NT2/D1 (cell line): ENCODE data around the gene TMEM209.
"Not testable (repeated sequence)": the region's sequence is repeated elsewhere in the genome, so short reads cannot be mapped to it uniquely, and the experiment has no call there.

Source experiments
- DNase-seq: peaks from one replicate; pipeline ENCODE4 v3.0.0-alpha.2; 2011; ENCODE audit warnings: low read depth, low spot score
- H3K27me3 ChIP-seq: 2 replicates; pipeline ENCODE4 v1.6.0; 2011; ENCODE audit warnings: mild to moderate bottlenecking; ENCODE audit not compliant: insufficient read length, insufficient read depth
- H3K36me3 ChIP-seq: 2 replicates; pipeline ENCODE4 v1.6.1; 2011; ENCODE audit warnings: mild to moderate bottlenecking, low read length, mixed read lengths; ENCODE audit not compliant: insufficient read depth, insufficient read length
- H3K4me1 ChIP-seq: 2 replicates; pipeline ENCODE4 v1.5.1; 2011; ENCODE audit not compliant: insufficient read depth, insufficient read length
- H3K4me3 ChIP-seq: 2 replicates; pipeline ENCODE4 v1.5.1; 2011; ENCODE audit warnings: low read depth; ENCODE audit not compliant: insufficient read length
- H3K9ac ChIP-seq: 2 replicates; pipeline ENCODE4 v1.6.0; 2011; ENCODE audit warnings: low read depth; ENCODE audit not compliant: insufficient read length
- H3K9me3 ChIP-seq: 2 replicates; pipeline ENCODE4 v1.5.1; 2011; ENCODE audit warnings: mild to moderate bottlenecking, low read length; ENCODE audit not compliant: insufficient read depth
- SUZ12 ChIP-seq: IDR thresholded peaks from 2 replicates; pipeline ENCODE4 v1.6.1; 2011; ENCODE audit not compliant: insufficient read length, insufficient read depth; ENCODE audit errors: extremely low read depth
- YY1 ChIP-seq: IDR thresholded peaks from 2 replicates; pipeline ENCODE4 v1.6.1; 2011; ENCODE audit not compliant: insufficient read length, insufficient read depth
- ZNF274 ChIP-seq: IDR thresholded peaks from 2 replicates; pipeline ENCODE4 v1.6.1; 2011; ENCODE audit warnings: mild to moderate bottlenecking, low read depth, low read length

TMEM209 gene

GRCh38 chr7:130226333-130226732 lies 21.1 kb upstream of the TMEM209 start:
- no peaks in the 10 kb centered on the region for H3K4me1 ChIP-seq
- no peaks in the 10 kb centered on the region for H3K27me3 ChIP-seq
- no peaks in the 10 kb centered on the region for H3K9me3 ChIP-seq
- H3K36me3 ChIP-seq: no peaks in the 10 kb centered on the region
- no peak for DNase-seq
- H3K9ac ChIP-seq: no peak overlapping the region
- no peak overlapping the region for H3K4me3 ChIP-seq
- TF ChIP-seq ZNF274: no peak
- TF ChIP-seq SUZ12: no peak
- no peak for TF ChIP-seq YY1

DNA sequence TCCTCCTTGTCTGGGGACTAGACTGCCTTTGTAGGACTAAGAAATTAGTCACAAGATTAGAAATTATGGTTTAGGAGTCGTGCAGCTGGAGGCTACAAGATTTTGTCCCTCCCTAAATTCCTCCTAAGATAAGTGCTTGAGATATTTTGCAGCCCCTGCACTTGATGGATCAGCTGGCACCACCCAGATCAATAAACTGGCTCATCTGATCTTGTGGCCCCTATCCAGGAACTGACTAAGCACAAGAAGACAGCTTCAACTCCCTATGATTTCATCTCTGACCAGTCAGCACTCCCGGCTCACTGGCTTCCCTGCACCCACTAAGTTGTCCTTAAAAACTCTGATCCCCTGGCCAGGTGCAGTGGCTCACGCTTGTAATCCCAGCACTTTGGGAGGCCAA lies 19.7 kb upstream of the TMEM209 start:
- H3K4me3 ChIP-seq, H3K4me1 ChIP-seq, H3K27me3 ChIP-seq, H3K9ac ChIP-seq, H3K9me3 ChIP-seq, H3K36me3 ChIP-seq, DNase-seq: not testable (repeated sequence)

DNA sequence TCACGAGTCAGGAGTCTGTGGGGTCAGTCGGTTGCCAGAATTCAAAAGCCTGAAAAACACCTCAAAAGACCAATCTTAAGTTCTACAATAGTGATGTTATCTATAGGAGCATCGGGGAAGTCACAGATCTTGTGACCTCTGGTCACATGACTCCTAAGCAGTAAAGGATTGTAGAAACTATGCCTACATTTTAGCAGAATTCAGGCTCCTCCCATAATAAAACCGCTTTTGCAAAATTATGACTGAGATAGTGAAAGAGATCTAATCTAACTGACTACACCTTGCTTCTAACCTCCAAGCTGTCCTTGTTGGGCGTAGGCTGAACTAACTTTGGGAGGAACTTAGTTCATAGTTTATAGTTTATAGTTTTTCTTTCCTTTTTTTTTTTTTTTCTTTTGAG lies 19.0 kb upstream of the TMEM209 start:
- H3K9ac ChIP-seq: no peak overlapping the region
- H3K27me3 ChIP-seq: no peaks in the 10 kb centered on the region
- H3K36me3 ChIP-seq: no peaks in the 10 kb centered on the region
- no peaks in the 10 kb centered on the region for H3K9me3 ChIP-seq
- TF ChIP-seq YY1: no peak
- no peak for TF ChIP-seq SUZ12
- TF ChIP-seq ZNF274: no peak
- H3K4me3 ChIP-seq: no peak overlapping the region
- no peaks in the 10 kb centered on the region for H3K4me1 ChIP-seq
- no peak for DNase-seq

DNA sequence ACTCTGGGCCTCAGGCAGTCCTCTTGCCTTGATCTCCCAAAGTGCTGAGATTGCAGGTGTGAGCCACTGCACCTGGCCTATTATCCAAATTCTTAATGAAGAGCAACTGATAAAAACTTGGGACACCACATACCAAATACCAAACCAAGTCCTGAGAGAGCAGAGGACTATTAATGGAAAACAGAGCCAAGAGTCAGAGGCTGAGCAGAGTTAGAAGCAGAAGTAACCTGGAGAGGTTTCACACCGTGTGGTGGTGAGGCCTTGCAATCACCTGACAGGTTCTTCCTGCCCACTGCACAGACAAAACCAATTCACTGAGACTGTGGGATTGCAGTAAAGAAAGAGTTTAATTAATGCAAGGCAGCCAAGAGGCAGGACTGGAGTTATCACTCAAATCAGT lies 18.4 kb upstream of the TMEM209 start:
- TF ChIP-seq YY1 (no peak), SUZ12 (no peak), ZNF274 (no peak)
- Histone ChIP-seq H3K4me1 (no peaks in the 10 kb centered on the region), H3K4me3 (no peak overlapping the region), H3K9me3 (no peaks in the 10 kb centered on the region), H3K27me3 (no peaks in the 10 kb centered on the region), H3K36me3 (no peaks in the 10 kb centered on the region), H3K9ac (no peak overlapping the region)
- DNase-seq: no peak

GRCh38 chr7:130221746-130222145 lies 16.5 kb upstream of the TMEM209 start:
- no peaks in the 10 kb centered on the region for H3K27me3 ChIP-seq
- H3K36me3 ChIP-seq: no peaks in the 10 kb centered on the region
- no peak for DNase-seq
- H3K9me3 ChIP-seq: no peaks in the 10 kb centered on the region
- no peaks in the 10 kb centered on the region for H3K4me1 ChIP-seq
- no peak overlapping the region for H3K9ac ChIP-seq
- no peak for TF ChIP-seq SUZ12
- TF ChIP-seq YY1: no peak
- TF ChIP-seq ZNF274: no peak
- H3K4me3 ChIP-seq: no peak overlapping the region

- TF ChIP-seq YY1: no peak
- no peak for TF ChIP-seq SUZ12
- TF ChIP-seq ZNF274: no peak
- H3K27me3 ChIP-seq: no peaks in the 10 kb centered on the region
- H3K4me1 ChIP-seq: no peaks in the 10 kb centered on the region
- H3K4me3 ChIP-seq: no peak overlapping the region
- no peak overlapping the region for H3K9ac ChIP-seq
- no peaks in the 10 kb centered on the region for H3K36me3 ChIP-seq
- no peaks in the 10 kb centered on the region for H3K9me3 ChIP-seq
- DNase-seq: no peak
Measured at GRCh38 chr7:130219871-130220270, 14.7 kb upstream of the TMEM209 start.

DNA sequence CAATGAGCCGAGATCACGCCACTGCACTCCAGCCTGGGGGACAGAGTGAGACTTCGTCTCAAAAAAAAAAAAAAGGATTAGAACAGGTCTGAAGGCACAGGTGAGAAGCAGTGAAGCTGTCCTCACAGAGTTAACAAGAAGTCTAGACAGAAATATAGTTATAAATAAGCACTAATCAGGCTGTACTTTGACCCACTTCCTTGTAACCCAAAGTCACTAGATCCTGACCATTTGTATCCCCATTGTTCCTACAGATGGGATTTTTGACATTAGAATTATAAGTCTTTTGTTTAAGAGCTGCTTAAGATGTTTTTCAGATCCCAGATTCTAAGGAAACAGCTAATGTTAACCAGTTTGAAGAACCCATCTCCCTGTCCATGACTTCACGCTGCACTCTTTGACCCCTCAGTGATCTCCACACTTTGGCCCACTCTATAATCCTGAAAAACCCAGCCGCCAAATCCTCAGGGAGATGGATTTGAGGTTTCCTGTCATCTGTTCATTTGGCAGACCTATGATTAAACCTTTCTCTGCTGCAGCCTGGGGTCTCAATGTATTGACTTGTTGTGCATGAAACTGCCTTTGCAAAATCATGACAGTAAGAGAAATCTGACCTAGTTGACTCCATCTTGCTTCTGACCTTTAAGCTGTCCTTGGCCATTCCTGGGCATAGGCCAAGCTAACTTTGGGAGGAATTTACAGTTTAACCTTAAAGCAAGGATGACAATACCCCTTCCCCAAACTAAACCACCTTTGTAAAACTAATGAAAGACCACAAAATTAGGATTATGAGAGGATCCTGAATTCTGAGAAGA lies 13.8 kb upstream of the TMEM209 start:
- DNase-seq: no peak
- Histone ChIP-seq H3K9ac (no peak overlapping the region), H3K27me3 (no peaks in the 10 kb centered on the region), H3K4me3 (no peak overlapping the region), H3K36me3 (no peaks in the 10 kb centered on the region), H3K4me1 (no peaks in the 10 kb centered on the region), H3K9me3 (no peaks in the 10 kb centered on the region)
- TF ChIP-seq SUZ12 (no peak), ZNF274 (no peak), YY1 (no peak)
